HepG2 (cell line): ENCODE data around the gene OPRL1. TPM values are rescaled to one million over a fixed set of nuclear protein-coding genes. Genes with fewer than 3 reads are reported as not detected.

Experiments
- ARID3A ChIP-seq: IDR thresholded peaks from 2 replicates; pipeline ENCODE4 v1.6.1; 2012; ENCODE audit warnings: low read depth, low read length, improper control_type of control experiment
- BATF2 ChIP-seq: sonication (generic); formaldehyde crosslinking; IDR thresholded peaks from 2 replicates; pipeline ENCODE4 v1.8.0; 2022; ENCODE audit warnings: mild to moderate bottlenecking, missing genetic modification reagents, moderate library complexity
- GABPB1 ChIP-seq: IDR thresholded peaks from 2 replicates; pipeline ENCODE4 v1.6.1; 2016; ENCODE audit warnings: mild to moderate bottlenecking, missing genetic modification reagents, moderate library complexity, missing compliant biosample characterization
- HNRNPH1 ChIP-seq: fragments of 200-400 bp; formaldehyde crosslinking; optimal IDR thresholded peaks from 2 replicates; pipeline ENCODE3; 2017; ENCODE audit warnings: mild to moderate bottlenecking, low read depth, low read length
- HOXA7 ChIP-seq: sonication (generic); formaldehyde crosslinking; IDR thresholded peaks from 2 replicates; pipeline ENCODE4 v1.8.1; 2022; ENCODE audit warnings: mild to moderate bottlenecking, missing genetic modification reagents, moderate library complexity
- IKZF1 ChIP-seq: fragments of 450-650 bp; IDR thresholded peaks from 2 replicates; pipeline ENCODE4 v1.7.1; 2016
- KLF13 ChIP-seq: sonication (generic); formaldehyde crosslinking; IDR thresholded peaks from 2 replicates; pipeline ENCODE4 v1.4.0; 2020; ENCODE audit warnings: mild to moderate bottlenecking, missing genetic modification reagents
- KMT2B ChIP-seq: IDR thresholded peaks from 2 replicates; pipeline ENCODE4 v1.6.1; 2016; ENCODE audit warnings: missing genetic modification reagents, missing compliant biosample characterization
- MAX ChIP-seq: IDR thresholded peaks from 2 replicates; pipeline ENCODE4 v1.6.1; 2012; ENCODE audit warnings: inconsistent platforms
- NFKB2 ChIP-seq: sonication (generic); formaldehyde crosslinking; IDR thresholded peaks from 2 replicates; pipeline ENCODE4 v1.4.0; 2020; ENCODE audit warnings: missing genetic modification reagents, borderline replicate concordance
- NR3C1 ChIP-seq: sonication (generic); formaldehyde crosslinking; IDR thresholded peaks from 2 replicates; pipeline ENCODE4 v1.4.0; 2020; ENCODE audit warnings: missing genetic modification reagents
- PBX3 ChIP-seq: sonication (generic); formaldehyde crosslinking; IDR thresholded peaks from 2 replicates; pipeline ENCODE4 v1.8.1; 2023; ENCODE audit warnings: missing genetic modification reagents, inconsistent platforms, borderline replicate concordance
- RAD21 ChIP-seq: fragments of 450-650 bp; formaldehyde crosslinking; IDR thresholded peaks from 2 replicates; pipeline ENCODE4 v1.5.0; 2020; ENCODE audit warnings: mild to moderate bottlenecking
- SOX5 ChIP-seq: IDR thresholded peaks from 2 replicates; pipeline ENCODE4 v1.6.1; 2016; ENCODE audit warnings: borderline replicate concordance
- ZBTB33 ChIP-seq: sonication (generic); formaldehyde crosslinking; IDR thresholded peaks from 2 replicates; pipeline ENCODE4 v1.4.0; 2020; ENCODE audit warnings: missing genetic modification reagents
- ZHX1 ChIP-seq: sonication (generic); formaldehyde crosslinking; IDR thresholded peaks from 2 replicates; pipeline ENCODE4 v1.8.1; 2022; ENCODE audit warnings: low read depth, mild to moderate bottlenecking, missing genetic modification reagents
- ZNF768 ChIP-seq: sonication (generic); formaldehyde crosslinking; IDR thresholded peaks from 2 replicates; pipeline ENCODE4 v1.4.0; 2020; ENCODE audit warnings: missing genetic modification reagents
- ZSCAN25 ChIP-seq: sonication (generic); formaldehyde crosslinking; IDR thresholded peaks from 2 replicates; pipeline ENCODE4 v1.8.0; 2022; ENCODE audit warnings: mild to moderate bottlenecking, missing genetic modification reagents
- ZSCAN5A ChIP-seq: sonication (generic); formaldehyde crosslinking; IDR thresholded peaks from 2 replicates; pipeline ENCODE4 v1.8.0; 2022; ENCODE audit warnings: mild to moderate bottlenecking, missing genetic modification reagents, borderline replicate concordance
- polyA plus RNA-seq, 8 experiments: library from polyadenylated mRNA; depleted of rRNA in 3 of 8; stranded (reverse) in 7 of 8; unstranded in 1 of 8; fragments of >200 nt; fragmentation: Illumina TruSeq in 4 of 8; extraction: Trizol in 4 of 8; gene quantifications; 2 replicates each; pipeline versions ENCODE4 v1.2.1 to v1.2.3, GENCODE V29; 2011 to 2016; ENCODE audit warnings: low read depth in 4 of 8, missing spikeins in 1 of 8, mixed read lengths in 1 of 8; ENCODE audit not compliant: insufficient read depth in 1 of 8
- total RNA-seq, 5 experiments: library from RNA; depleted of rRNA; stranded (reverse); fragments of >200 nt; fragmentation: Illumina TruSeq; extraction: Trizol; gene quantifications; 2 replicates each; pipeline ENCODE4 v1.2.3, GENCODE V29; 2016; ENCODE audit warnings: low read depth in 1 of 5

Gene OPRL1
- total and polyA plus RNA-seq, 2 of the 13 experiments (the other 11 are each of a cell fraction or from before 2014, with no cell fraction given): 0.35 to 0.71 TPM

GRCh38 chr20:64067005-64067632 lies 12.8 kb upstream of the OPRL1 start (continued):
- TF ChIP-seq BATF2 (CRISPR knock-in tag) (0 out of 2 replicates have a peak, but pooled peaks have one; percentile 2), SOX5 (CRISPR knock-in tag) (no peak), ZBTB33 (CRISPR knock-in tag) (no peak), RAD21 (0 out of 2 replicates have a peak, but pooled peaks have one; percentile 11), GABPB1 (CRISPR knock-in tag) (peak; percentile 8; the same call in 1 of the 2 replicates), KLF13 (CRISPR knock-in tag) (0 out of 2 replicates have a peak, but pooled peaks have one; percentile 24), NFKB2 (0 out of 2 replicates have a peak, but pooled peaks have one; percentile 31), NR3C1 (CRISPR knock-in tag) (no peak), MAX (0 out of 2 replicates have a peak, but pooled peaks have one; percentile 22), IKZF1 (no peak), HOXA7 (CRISPR knock-in tag) (no peak), KMT2B (CRISPR knock-in tag) (no peak), ZSCAN25 (CRISPR knock-in tag) (peak; percentile 36; the same call in 1 of the 2 replicates), ARID3A (no peak), HNRNPH1 (no peak), ZHX1 (CRISPR knock-in tag) (no peak), PBX3 (CRISPR knock-in tag) (no peak), ZNF768 (CRISPR knock-in tag) (0 out of 2 replicates have a peak, but pooled peaks have one; percentile 14), ZSCAN5A (CRISPR knock-in tag) (no peak)
